NCI-H1930 (cell line): ENCODE results near the gene HIVEP3.

Source experiments
- DNase-seq, 2 experiments: peaks; one replicate each; lab custom pipeline; 2025; lab: John Stamatoyannopoulos, UW

The HIVEP3 gene

DNA sequence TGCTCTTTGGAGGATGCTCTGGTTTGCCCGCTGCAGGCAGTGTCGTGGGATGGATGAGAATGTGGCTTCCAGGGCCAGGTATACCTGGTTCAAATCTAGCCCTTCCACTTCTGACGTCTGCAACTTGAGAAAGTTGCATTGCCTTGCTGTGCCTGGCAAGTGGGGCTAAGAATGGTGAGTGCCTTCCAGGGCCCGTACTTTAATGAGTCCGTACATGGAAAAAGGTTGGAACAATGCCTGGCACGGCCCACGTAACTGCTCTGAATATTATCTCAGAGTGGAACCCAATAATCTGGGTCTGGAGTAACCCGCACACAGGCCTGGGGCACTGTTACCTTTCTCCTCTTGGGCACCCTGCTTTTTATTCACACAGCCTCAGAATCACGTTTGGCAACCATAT is 287.6 kb downstream of the HIVEP3 start:
- DNase-seq: no peak

GRCh38 chr1:41629571-41629970 is 289.2 kb downstream of the HIVEP3 start:
- DNase-seq: no peak

DNA sequence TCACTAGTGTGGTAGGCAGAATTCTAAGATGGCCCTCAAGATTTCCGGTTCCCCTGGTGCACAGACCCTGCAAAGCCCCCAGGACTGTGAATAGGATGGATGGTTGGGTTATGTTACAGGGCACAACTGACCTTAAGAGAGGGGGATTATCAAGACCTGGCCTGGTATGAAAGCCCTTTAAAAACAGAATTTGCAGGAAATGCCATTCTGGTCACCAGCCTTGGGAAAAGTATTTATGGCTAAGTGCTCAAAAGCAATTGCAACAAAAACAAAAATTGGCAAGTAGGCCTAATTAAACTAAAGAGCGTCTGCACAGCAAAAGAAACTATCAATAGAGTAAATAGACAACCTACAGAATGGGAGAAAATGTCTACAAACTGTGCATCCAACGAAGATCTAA is 289.6 kb downstream of the HIVEP3 start:
- no peak for DNase-seq

GRCh38 chr1:41627491-41628280 is 291.0 kb downstream of the HIVEP3 start:
- no peak for DNase-seq

GRCh38 chr1:41626616-41627375 is 291.9 kb downstream of the HIVEP3 start:
- DNase-seq: no peak

GRCh38 chr1:41626146-41626545 is 292.6 kb downstream of the HIVEP3 start:
- DNase-seq: no peak

GRCh38 chr1:41623736-41624135 is 295.0 kb downstream of the HIVEP3 start:
- DNase-seq: no peak

DNA sequence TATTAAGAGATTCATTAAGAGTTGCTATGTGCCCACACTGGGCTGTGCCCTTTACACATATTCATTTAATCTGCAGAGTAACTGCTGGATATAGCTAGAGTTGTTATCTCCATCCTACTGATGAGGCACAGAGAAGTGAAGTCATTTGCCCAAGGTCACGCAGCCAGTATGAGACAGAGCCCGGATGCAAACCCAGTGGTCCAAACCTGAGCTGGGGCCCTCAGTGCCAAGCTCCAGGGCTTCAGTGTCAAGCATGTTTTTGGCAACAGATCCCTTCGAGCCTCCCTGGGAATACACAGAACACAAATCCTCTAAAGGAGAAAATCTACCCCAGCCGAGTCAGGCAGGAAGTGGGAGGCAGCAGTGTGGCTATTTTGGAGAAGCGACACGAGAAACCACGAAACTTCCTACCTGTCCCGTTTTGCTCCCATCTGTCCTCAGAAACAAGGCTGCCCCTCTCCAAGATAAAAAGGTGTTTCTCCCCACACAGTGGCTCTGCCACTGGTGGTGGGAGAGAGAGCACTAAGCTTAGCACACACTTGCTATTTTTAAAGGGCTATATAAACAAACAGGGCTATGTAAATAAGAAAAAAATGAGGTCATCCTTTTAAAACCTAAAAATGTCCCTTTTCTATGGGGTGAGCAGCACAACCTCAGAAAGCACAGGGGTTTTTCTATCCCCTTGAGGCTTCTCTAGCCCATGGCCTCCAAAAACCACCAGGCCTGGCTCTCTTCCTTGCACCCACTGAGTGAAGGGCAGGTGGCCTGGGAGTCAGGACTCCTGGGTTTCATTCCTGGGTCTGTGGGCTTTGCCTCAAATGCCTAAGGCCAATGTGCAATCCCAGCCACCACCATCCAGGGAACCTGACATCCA is 295.6 kb downstream of the HIVEP3 start:
- DNase-seq: no peak

DNA sequence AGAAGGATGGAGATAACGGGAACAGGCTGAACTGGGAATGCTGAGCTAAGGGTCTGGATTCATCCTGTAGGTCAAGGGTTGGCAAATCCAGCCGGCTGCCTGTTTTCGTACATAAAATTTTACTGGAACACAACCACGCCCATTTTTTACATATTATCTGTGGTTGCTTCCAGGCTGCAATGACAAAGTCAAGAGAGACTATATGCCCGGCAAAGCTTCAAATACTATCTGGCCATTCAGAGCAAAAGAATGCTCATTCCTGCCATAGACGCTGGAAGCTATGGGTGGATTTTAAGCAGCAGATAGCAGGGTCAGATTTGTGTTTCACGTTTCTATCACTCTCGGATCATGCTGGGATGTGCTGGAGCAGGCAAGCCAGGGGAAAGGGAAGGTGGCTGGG is 296.3 kb downstream of the HIVEP3 start:
- DNase-seq: no peak

GRCh38 chr1:41621791-41622190 is 296.9 kb downstream of the HIVEP3 start:
- DNase-seq: no peak

DNA sequence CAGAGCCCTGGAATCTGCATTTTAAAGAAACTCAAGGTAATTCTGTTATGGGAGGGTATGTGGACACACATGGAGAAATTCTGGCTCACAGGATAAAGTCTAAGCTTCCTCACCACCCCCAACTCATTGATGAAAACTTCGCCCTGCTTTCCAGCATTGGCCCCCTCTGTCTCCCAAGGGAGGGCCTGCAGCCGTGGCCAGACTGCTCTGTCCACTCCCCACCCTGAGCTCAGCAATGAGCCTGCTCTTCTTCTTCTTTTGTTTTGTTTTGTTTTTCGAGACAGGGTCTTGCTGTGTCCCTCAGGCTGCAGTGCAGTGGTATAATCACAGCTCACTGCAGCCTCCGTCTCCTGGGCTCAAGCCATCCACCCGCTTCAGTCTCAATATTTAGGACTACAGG is 297.5 kb downstream of the HIVEP3 start:
- no peak for DNase-seq

DNA sequence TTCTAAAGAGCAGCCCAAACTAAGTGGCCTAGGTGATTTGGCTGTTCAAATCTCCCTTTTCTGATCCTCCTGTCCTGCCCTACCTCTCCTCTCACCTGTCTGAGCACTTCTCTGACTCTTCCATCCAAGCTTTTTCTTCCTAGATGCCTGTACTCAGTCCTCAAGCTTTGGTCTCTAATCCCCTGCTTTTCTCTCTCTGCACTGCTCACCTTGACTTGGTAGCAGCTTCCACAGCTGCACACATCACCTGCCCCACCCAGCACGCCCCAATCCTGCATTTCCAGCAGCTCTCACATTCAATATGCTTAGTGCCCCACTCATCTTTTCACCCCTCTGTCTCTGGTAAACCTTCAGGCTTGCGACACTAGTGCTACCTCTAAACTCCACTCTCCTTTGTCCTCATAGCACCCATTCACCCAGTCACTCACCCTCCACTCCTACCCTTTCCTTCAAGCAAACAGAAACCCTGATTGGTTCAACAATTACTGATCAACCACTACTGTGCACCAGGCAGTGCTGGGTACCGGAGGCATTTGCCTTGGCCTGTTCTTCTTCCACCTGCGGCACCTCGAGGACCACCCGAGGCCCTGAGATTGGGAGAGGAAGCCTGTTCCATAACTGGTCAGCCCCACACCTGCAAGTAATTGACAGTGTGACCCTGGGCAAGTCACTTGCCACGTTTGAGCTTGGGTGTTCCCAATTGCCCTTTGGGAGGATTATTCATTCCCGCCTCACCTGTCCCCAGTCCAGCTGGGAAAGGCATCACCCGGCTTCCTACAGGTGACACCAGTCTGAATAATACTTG is 298.2 kb downstream of the HIVEP3 start:
- DNase-seq: no peak

DNA sequence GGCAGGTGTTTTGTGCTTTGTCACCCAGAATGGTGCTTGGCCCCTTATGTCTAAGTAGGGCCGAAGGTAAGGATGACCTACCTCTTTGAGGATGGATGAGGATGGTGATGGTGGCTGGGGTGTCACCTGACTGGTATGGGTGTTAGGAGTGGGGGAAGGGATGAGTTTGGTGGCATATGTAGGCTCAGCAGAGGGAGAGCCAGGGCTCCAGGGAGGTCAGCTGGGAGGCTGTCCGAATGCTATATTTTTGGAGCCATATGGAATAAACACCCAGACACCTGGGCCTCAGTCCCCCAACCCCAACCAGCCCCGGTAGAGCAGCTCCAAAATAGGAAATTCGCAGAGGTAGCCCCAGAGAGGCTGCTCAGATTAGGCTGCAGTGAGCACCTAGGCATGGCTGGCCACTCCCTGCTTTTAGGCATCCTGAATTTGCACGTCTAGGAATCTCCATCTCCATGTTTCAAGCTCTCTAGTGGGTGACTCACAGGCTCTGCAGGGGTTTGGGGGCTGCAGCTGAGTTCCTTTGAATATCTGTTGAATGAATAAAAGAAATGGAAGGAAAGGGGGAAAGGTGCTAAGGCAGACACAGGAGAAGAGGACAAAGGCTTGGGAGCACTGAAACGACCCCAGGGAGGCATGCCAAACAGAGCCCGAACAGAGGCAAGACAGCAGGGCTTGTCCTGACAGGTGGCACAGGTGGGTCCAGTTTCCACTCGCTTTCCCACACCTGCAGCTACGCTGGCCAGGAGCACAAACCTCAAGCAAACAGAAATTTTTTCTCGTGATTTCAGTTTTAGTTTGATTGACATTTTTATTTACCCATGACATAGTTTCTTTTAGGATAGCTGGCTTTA is 299.0 kb downstream of the HIVEP3 start:
- no peak for DNase-seq

GRCh38 chr1:41618871-41619270 is 299.9 kb downstream of the HIVEP3 start:
- no peak for DNase-seq

GRCh38 chr1:41618066-41618825 is 300.5 kb downstream of the HIVEP3 start:
- no peak for DNase-seq

GRCh38 chr1:41617336-41617735 is 301.4 kb downstream of the HIVEP3 start:
- DNase-seq: no peak

- no peak for DNase-seq
Measured at GRCh38 chr1:41616563-41616962, 302.2 kb downstream of the HIVEP3 start.

DNA sequence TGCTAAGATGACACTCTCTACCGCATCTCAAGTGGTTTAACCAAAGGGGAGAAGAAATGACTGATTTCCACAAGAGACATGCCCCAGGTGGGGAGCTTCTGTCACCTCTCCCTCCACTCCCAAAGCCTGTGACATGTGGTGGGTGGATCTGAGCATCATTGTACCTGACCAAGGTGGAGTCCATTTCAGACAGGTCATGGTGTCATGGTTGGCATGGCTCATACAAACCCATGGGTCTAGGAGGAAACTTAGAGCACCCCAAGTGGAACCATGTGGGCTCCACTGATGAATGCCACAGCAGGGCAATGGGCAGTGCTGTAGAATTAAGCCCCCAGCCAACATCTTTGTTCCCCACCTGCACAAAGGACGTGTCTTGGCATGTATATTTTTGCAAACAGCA is 302.7 kb downstream of the HIVEP3 start:
- no peak for DNase-seq

- no peak for DNase-seq
Measured at GRCh38 chr1:41615316-41615715, 303.4 kb downstream of the HIVEP3 start.

DNA sequence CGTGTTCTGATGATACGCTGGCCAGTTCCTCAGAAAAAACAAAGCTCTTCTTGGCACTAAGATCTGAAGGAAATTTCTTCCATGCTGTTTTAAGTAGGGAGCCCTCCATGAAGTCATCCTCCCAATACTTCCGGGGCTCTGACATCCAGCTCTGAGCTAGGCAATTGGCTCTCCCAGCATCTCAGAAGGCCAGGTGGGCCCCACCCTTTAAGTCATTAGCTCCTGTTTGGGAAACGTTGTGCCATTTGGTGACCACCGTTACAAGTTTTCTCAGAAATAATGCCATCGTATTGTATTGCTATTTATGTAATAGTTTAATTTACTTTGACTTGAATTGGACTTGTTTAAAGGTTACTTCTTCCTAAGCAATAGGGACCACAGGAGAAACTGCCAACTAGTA is 303.9 kb downstream of the HIVEP3 start:
- no peak for DNase-seq
